ENCODE results near the gene GPC5.

GRCh38 chr13:92681239-92681638, 1282.8 kb downstream of the GPC5 start:
- TF ChIP-seq, protein P1, sequence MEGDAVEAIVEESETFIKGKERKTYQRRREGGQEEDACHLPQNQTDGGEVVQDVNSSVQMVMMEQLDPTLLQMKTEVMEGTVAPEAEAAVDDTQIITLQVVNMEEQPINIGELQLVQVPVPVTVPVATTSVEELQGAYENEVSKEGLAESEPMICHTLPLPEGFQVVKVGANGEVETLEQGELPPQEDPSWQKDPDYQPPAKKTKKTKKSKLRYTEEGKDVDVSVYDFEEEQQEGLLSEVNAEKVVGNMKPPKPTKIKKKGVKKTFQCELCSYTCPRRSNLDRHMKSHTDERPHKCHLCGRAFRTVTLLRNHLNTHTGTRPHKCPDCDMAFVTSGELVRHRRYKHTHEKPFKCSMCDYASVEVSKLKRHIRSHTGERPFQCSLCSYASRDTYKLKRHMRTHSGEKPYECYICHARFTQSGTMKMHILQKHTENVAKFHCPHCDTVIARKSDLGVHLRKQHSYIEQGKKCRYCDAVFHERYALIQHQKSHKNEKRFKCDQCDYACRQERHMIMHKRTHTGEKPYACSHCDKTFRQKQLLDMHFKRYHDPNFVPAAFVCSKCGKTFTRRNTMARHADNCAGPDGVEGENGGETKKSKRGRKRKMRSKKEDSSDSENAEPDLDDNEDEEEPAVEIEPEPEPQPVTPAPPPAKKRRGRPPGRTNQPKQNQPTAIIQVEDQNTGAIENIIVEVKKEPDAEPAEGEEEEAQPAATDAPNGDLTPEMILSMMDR (IDR thresholded peaks at IDR 0.05; ENCODE audit: control extremely low read depth in 1 of 3, insufficient read depth in 1 of 3, low read depth in 1 of 3, low read length in 3 of 3), result no peak
- TF ChIP-seq RNF2 (IDR thresholded peaks at IDR 0.05; ENCODE audit: borderline replicate concordance, low read depth, low read length, missing control alignments, poor library complexity, severe bottlenecking) (no peak), ATF2 (IDR thresholded peaks at IDR 0.05; ENCODE audit: low read length) (no peak), POLR2A (IDR thresholded peaks at IDR 0.05; ENCODE audit: control extremely low read depth in 1 of 2, low read depth in 2 of 2, low read length in 2 of 2) (no peak), NRF1 (IDR thresholded peaks at IDR 0.05; ENCODE audit: low read depth, low read length) (no peak), GABPA (IDR thresholded peaks at IDR 0.05; ENCODE audit: borderline replicate concordance, insufficient read depth, low read length) (no peak), POLR2AphosphoS5 (IDR thresholded peaks at IDR 0.05; ENCODE audit: low read depth, low read length) (no peak), YY1 (IDR thresholded peaks at IDR 0.05; ENCODE audit: low read depth, low read length) (no peak), CHD2 (IDR thresholded peaks at IDR 0.05; ENCODE audit: low read length) (no peak)

Data from H1 (cell line).